Type B pancreatic cell (in vitro differentiated cells): Measurements from ENCODE around the gene ALOXE3. TPM values are rescaled to one million over a fixed set of nuclear protein-coding genes. Genes with fewer than 3 reads are reported as not detected.

Experiments used
- DNase-seq: peaks from one replicate; pipeline ENCODE4 v3.0.0; 2021; ENCODE audit warnings: mixed read lengths; ENCODE audit not compliant: unreplicated experiment; ENCODE audit errors: extremely low spot score
- H3K27ac Mint-ChIP-seq: 2 replicates; pipeline ENCODE4 v1.8.0; 2021; ENCODE audit warnings: mild to moderate bottlenecking, mixed read lengths
- H3K27me3 Mint-ChIP-seq: 2 replicates; pipeline ENCODE4 v1.8.0; 2021; ENCODE audit warnings: mixed read lengths
- H3K36me3 Mint-ChIP-seq: 2 replicates; pipeline ENCODE4 v1.8.0; 2021; ENCODE audit warnings: mixed read lengths
- H3K4me1 Mint-ChIP-seq: one replicate; pipeline ENCODE4 v1.8.0; 2021; ENCODE audit warnings: mixed read lengths; ENCODE audit not compliant: unreplicated experiment
- H3K4me3 Mint-ChIP-seq: 2 replicates; pipeline ENCODE4 v1.8.0; 2021; ENCODE audit warnings: mild to moderate bottlenecking, mixed read lengths
- H3K9me3 Mint-ChIP-seq: 2 replicates; pipeline ENCODE4 v1.8.0; 2021; ENCODE audit warnings: mixed read lengths
- CTCF ChIP-seq: fragments of 200-600 bp; sonication (generic); conservative IDR thresholded peaks from 2 replicates; pipeline ENCODE4 v1.5.0; 2021; ENCODE audit warnings: antibody characterized with exemption, mild to moderate bottlenecking
- total RNA-seq: library from RNA; stranded (reverse); gene quantifications from 2 replicates; pipeline ENCODE4 v1.2.1, GENCODE V29; 2021; ENCODE audit warnings: low replicate concordance

ALOXE3 gene
- total RNA-seq, 1 donor from 2014 or later = not detected

- H3K27me3 Mint-ChIP-seq = peaks cover 79% of the 10 kb centered on the region
- H3K36me3 Mint-ChIP-seq = peaks cover 9% of the 10 kb centered on the region
- H3K4me1 Mint-ChIP-seq = peaks cover 58% of the 10 kb centered on the region
- TF ChIP-seq CTCF = no peak
- H3K9me3 Mint-ChIP-seq = no peaks in the 10 kb centered on the region
- H3K4me3 Mint-ChIP-seq = peak overlapping the region; percentile 91
- no peak for DNase-seq
- H3K27ac Mint-ChIP-seq = peak overlapping the region; percentile 64
These were observed 4.8 kb upstream of the ALOXE3 start for GRCh38 chr17:8122924-8123694.

- Mint-ChIP-seq H3K4me3 (peak overlapping the region; percentile 91), H3K9me3 (no peaks in the 10 kb centered on the region), H3K36me3 (peaks cover 9% of the 10 kb centered on the region), H3K4me1 (peaks cover 59% of the 10 kb centered on the region), H3K27me3 (peaks cover 85% of the 10 kb centered on the region), H3K27ac (no peak overlapping the region)
- no peak for TF ChIP-seq CTCF
- no peak for DNase-seq
These were observed 4.2 kb upstream of the ALOXE3 start for GRCh38 chr17:8122422-8122923.

- Mint-ChIP-seq H3K27ac (no peak overlapping the region), H3K36me3 (peaks cover 9% of the 10 kb centered on the region), H3K27me3 (peaks cover 82% of the 10 kb centered on the region), H3K4me3 (peak overlapping the region; percentile 91), H3K9me3 (no peaks in the 10 kb centered on the region), H3K4me1 (peaks cover 54% of the 10 kb centered on the region)
- no peak for DNase-seq
- TF ChIP-seq CTCF = peak; percentile 63
These were observed 3.5 kb upstream of the ALOXE3 start for GRCh38 chr17:8121681-8122421.

DNA sequence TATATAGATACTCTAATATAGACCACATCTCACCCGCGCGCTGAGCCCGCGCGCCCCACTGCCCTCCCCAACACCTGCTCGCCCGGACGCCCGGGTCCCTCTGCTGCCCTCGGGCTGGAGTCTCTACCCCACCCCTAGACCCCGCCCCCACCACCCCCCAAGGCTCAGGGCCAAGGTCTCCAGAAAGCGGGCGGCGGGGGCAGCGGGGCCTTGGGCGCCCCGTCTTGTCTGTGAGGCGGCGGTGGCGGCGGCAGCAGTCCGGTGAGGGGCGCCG is 3.0 kb upstream of the ALOXE3 start:
- H3K4me1 Mint-ChIP-seq = peaks cover 51% of the 10 kb centered on the region
- H3K36me3 Mint-ChIP-seq = peaks cover 9% of the 10 kb centered on the region

More for the DNA sequence above, 3.0 kb upstream of the ALOXE3 start:
- no peak overlapping the region for H3K27ac Mint-ChIP-seq
- DNase-seq = no peak
- no peak for TF ChIP-seq CTCF
- H3K27me3 Mint-ChIP-seq = peaks cover 83% of the 10 kb centered on the region
- no peaks in the 10 kb centered on the region for H3K9me3 Mint-ChIP-seq
- peak overlapping the region; percentile 91 for H3K4me3 Mint-ChIP-seq
